NB4 (cell line): ENCODE results near the gene CCDC57.
"Not testable (repeated sequence)": the region's sequence is repeated elsewhere in the genome, so short reads cannot be mapped to it uniquely, and the experiment has no call there.

ENCODE experiments used
- DNase-seq: peaks from one replicate; pipeline ENCODE4 v3.0.0; 2010; ENCODE audit warnings: low read depth
- H3K4me3 ChIP-seq: one replicate; pipeline ENCODE4 v1.5.1; 2011; ENCODE audit warnings: mild to moderate bottlenecking, low read depth, low read length, moderate library complexity
- MYC ChIP-seq: IDR thresholded peaks from 2 replicates; pipeline ENCODE4 v1.6.1; 2011; ENCODE audit warnings: low read depth, low read length
- POLR2A ChIP-seq: IDR thresholded peaks from 2 replicates; pipeline ENCODE4 v1.6.1; 2011; ENCODE audit warnings: mild to moderate bottlenecking; ENCODE audit not compliant: insufficient read length; ENCODE audit errors: extremely low read depth
- TF ChIP-seq, protein P1 (sequence below): IDR thresholded peaks from 2 replicates; pipeline ENCODE4 v1.6.1; 2011; ENCODE audit warnings: low read depth, low read length
- TF ChIP-seq, protein P2 (sequence below): IDR thresholded peaks from one replicate; pipeline ENCODE4 v1.5.1; 2012; ENCODE audit warnings: low read depth, low read length

CCDC57 gene

DNA sequence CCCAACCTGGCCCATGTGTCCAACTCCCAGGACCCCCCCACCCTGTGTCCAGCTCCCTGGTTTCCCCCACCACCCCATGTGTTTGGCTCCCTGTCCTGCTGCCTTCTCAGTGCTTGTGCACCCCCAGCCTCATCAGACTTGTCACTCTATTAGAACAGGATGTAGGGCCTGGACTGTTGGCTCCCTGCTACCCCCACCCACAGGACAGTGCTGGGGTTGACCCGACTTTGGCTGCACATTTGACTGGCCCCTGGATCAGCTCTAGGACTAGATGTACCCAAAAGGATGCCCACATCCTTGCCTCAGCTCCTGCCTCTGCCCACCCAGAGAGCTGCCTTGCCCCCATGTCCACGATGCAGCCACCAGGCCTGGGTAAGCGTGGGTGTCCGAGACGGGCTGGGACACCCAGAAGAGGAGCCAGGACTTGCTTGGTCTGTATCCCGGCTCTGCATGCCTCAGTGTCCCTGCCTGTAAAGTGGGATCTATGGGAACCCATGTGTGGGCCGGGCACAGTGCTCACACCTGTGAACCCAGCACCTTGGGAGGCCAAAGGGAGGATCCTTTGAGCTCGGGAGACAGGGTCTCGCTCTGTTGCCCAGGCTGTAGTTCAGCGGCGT, 1.5 kb upstream of the CCDC57 start:
- TF ChIP-seq POLR2A (no peak), MYC (no peak)
- TF ChIP-seq, protein P1, sequence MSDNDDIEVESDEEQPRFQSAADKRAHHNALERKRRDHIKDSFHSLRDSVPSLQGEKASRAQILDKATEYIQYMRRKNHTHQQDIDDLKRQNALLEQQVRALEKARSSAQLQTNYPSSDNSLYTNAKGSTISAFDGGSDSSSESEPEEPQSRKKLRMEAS, result no peak
- TF ChIP-seq, protein P2, sequence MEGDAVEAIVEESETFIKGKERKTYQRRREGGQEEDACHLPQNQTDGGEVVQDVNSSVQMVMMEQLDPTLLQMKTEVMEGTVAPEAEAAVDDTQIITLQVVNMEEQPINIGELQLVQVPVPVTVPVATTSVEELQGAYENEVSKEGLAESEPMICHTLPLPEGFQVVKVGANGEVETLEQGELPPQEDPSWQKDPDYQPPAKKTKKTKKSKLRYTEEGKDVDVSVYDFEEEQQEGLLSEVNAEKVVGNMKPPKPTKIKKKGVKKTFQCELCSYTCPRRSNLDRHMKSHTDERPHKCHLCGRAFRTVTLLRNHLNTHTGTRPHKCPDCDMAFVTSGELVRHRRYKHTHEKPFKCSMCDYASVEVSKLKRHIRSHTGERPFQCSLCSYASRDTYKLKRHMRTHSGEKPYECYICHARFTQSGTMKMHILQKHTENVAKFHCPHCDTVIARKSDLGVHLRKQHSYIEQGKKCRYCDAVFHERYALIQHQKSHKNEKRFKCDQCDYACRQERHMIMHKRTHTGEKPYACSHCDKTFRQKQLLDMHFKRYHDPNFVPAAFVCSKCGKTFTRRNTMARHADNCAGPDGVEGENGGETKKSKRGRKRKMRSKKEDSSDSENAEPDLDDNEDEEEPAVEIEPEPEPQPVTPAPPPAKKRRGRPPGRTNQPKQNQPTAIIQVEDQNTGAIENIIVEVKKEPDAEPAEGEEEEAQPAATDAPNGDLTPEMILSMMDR, result no peak
- DNase-seq, result peak; percentile 46
- no peak overlapping the region for H3K4me3 ChIP-seq

GRCh38 chr17:82213251-82214011, 789 bp upstream of the CCDC57 start:
- TF ChIP-seq, protein P2, result no peak
- TF ChIP-seq POLR2A (no peak), MYC (peak; percentile 35; the same call in 1 of the 2 replicates)
- TF ChIP-seq, protein P1, result peak; percentile 65
- DNase-seq, result peak; percentile 74
- peak overlapping the region; percentile 38 for H3K4me3 ChIP-seq

GRCh38 chr17:82210655-82211054, 2.0 kb downstream of the CCDC57 start:
- DNase-seq, H3K4me3 ChIP-seq: not testable (repeated sequence)

- DNase-seq, result peak; percentile 87
- peak; percentile 54; the same call in 1 of the 2 replicates for TF ChIP-seq MYC
- TF ChIP-seq, protein P2, result peak; percentile 77
- TF ChIP-seq, protein P1, result peak; percentile 55; the same call in 1 of the 2 replicates
- TF ChIP-seq POLR2A, result peak; percentile 50
- H3K4me3 ChIP-seq, result no peak overlapping the region
Measured at GRCh38 chr17:82205720-82206508, 6.7 kb downstream of the CCDC57 start.

- no peak overlapping the region for H3K4me3 ChIP-seq
- no peak for TF ChIP-seq MYC
- TF ChIP-seq, protein P1, result peak; percentile 31; the same call in 1 of the 2 replicates
- peak; percentile 74 for DNase-seq
Measured at GRCh38 chr17:82204831-82205719, 7.6 kb downstream of the CCDC57 start.

GRCh38 chr17:82203920-82204319, 8.7 kb downstream of the CCDC57 start:
- TF ChIP-seq MYC (no peak), POLR2A (no peak)
- TF ChIP-seq, protein P2, result no peak
- TF ChIP-seq, protein P1, result no peak
- no peak for DNase-seq
- H3K4me3 ChIP-seq, result no peak overlapping the region
